ENCODE results near the gene MYH7.

MYH7 gene

GRCh38 chr14:23447361-23448350 lies 12.2 kb upstream of the MYH7 start:
- no peak for TF ChIP-seq CTCF (conservative IDR thresholded peaks at IDR 0.05; ENCODE audit: low read depth, low read length)
- no peak overlapping the region for H3K4me3 ChIP-seq (ENCODE audit: low read length)
- DNase-seq (ENCODE audit: low read depth) = no peak

GRCh38 chr14:23446291-23446851 lies 10.9 kb upstream of the MYH7 start:
- TF ChIP-seq CTCF (conservative IDR thresholded peaks at IDR 0.05; ENCODE audit: low read depth, low read length) = peak; percentile 15
- peak; percentile 7 for DNase-seq (ENCODE audit: low read depth)
- H3K4me3 ChIP-seq (ENCODE audit: low read length) = no peak overlapping the region

DNA sequence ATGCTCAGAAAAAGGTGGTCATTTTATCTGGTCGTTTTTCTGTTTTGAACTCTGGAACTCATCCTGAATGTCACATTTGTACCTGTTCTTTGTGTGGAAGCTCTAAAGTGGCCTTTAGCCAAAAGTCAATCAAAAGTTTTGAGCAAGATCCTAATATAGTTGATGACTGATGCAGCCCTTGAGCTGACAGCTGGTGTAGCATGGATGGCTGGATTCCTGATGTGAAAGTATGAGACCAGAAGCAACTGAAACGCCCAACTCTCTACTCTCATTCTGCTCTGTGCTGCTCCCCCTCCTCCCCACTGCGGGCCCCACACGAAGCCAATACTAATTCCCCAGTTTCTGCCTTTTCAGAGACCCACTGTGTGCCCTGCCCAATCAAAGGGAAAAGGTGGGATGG lies 10.3 kb upstream of the MYH7 start:
- no peak for TF ChIP-seq CTCF (conservative IDR thresholded peaks at IDR 0.05; ENCODE audit: low read depth, low read length)
- DNase-seq (ENCODE audit: low read depth) = no peak
- H3K4me3 ChIP-seq (ENCODE audit: low read length) = no peak overlapping the region

DNA sequence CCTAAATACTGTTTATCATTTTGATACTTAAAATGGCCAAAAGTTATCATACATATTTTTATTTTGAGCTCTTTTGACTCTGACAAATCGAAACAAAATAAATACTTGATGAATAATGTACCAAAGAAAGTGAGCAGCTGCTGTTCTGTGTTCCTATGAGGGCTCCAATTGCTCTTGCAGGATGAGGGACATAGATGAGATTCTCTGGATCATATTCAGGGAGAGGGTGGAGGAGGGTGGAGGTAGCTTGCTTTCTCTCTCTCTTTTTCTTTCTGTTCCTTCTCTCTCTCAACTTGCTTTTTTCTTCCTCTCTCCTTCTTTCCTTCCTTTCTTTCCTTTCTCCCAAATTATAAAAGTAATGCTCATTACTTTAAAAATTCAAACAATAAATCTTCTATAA lies 8.9 kb upstream of the MYH7 start:
- no peak overlapping the region for H3K4me3 ChIP-seq (ENCODE audit: low read length)
- no peak for TF ChIP-seq CTCF (conservative IDR thresholded peaks at IDR 0.05; ENCODE audit: low read depth, low read length)
- no peak for DNase-seq (ENCODE audit: low read depth)

GRCh38 chr14:23443881-23444280 lies 8.4 kb upstream of the MYH7 start:
- TF ChIP-seq CTCF (conservative IDR thresholded peaks at IDR 0.05; ENCODE audit: low read depth, low read length) = no peak
- no peak for DNase-seq (ENCODE audit: low read depth)
- no peak overlapping the region for H3K4me3 ChIP-seq (ENCODE audit: low read length)

- no peak for TF ChIP-seq CTCF (conservative IDR thresholded peaks at IDR 0.05; ENCODE audit: low read depth, low read length)
- no peak overlapping the region for H3K4me3 ChIP-seq (ENCODE audit: low read length)
- DNase-seq (ENCODE audit: low read depth) = no peak
These were observed 8.0 kb upstream of the MYH7 start for GRCh38 chr14:23443411-23443812.

Measured in retinal pigment epithelial cell (primary cell).